HepG2 (cell line): ENCODE measurements around the gene CFAP210. TPM values are rescaled to one million over a fixed set of nuclear protein-coding genes. Genes with fewer than 3 reads are reported as not detected.
A peak's percentile ranks its signal among the peaks of the same experiment; 100 is the strongest.

Source experiments
- ELF1 ChIP-seq: sonication (generic); formaldehyde crosslinking; IDR thresholded peaks from 2 replicates; pipeline ENCODE4 v1.4.0; 2020; ENCODE audit warnings: missing genetic modification reagents
- FOXP1 ChIP-seq, 2 experiments: fragments of 450-650 bp in 1 of 2; IDR thresholded peaks; 2 replicates each; pipeline ENCODE4 v1.6.1; 2017 to 2018; ENCODE audit warnings: antibody characterized with exemption in 1 of 2
- IRX3 ChIP-seq: sonication (generic); formaldehyde crosslinking; IDR thresholded peaks from 2 replicates; pipeline ENCODE4 v1.8.1; 2023; ENCODE audit warnings: mild to moderate bottlenecking, low read depth, missing genetic modification reagents, borderline replicate concordance
- NFATC3 ChIP-seq: sonication (generic); formaldehyde crosslinking; IDR thresholded peaks from 2 replicates; pipeline ENCODE4 v1.5.1; 2020; ENCODE audit warnings: mild to moderate bottlenecking, missing genetic modification reagents
- NFYB ChIP-seq: sonication (generic); formaldehyde crosslinking; IDR thresholded peaks from 2 replicates; pipeline ENCODE4 v1.4.0; 2020; ENCODE audit warnings: missing genetic modification reagents
- NR2F2 ChIP-seq: IDR thresholded peaks from 2 replicates; pipeline ENCODE4 v1.6.1; 2012; ENCODE audit warnings: low read depth, inconsistent platforms, borderline replicate concordance
- PAWR ChIP-seq: sonication (generic); formaldehyde crosslinking; IDR thresholded peaks from 2 replicates; pipeline ENCODE4 v1.4.0; 2020; ENCODE audit warnings: missing genetic modification reagents, mild to moderate bottlenecking, borderline replicate concordance
- POLR2AphosphoS5 ChIP-seq: IDR thresholded peaks from 2 replicates; pipeline ENCODE4 v1.6.1; 2012; ENCODE audit warnings: low read depth, low read length
- RXRA ChIP-seq: sonication (generic); formaldehyde crosslinking; IDR thresholded peaks from 2 replicates; pipeline ENCODE4 v1.5.1; 2020; ENCODE audit warnings: missing genetic modification reagents
- ZFP90 ChIP-seq: sonication (generic); formaldehyde crosslinking; IDR thresholded peaks from 2 replicates; pipeline ENCODE4 v1.8.0; 2022; ENCODE audit warnings: missing genetic modification reagents, mild to moderate bottlenecking, inconsistent platforms, borderline replicate concordance
- ZNF44 ChIP-seq: sonication (generic); formaldehyde crosslinking; IDR thresholded peaks from 2 replicates; pipeline ENCODE4 v1.5.1; 2020; ENCODE audit warnings: mild to moderate bottlenecking, missing genetic modification reagents
- ZNF460 ChIP-seq: sonication (generic); formaldehyde crosslinking; IDR thresholded peaks from 2 replicates; pipeline ENCODE4 v1.5.1; 2020; ENCODE audit warnings: missing genetic modification reagents, mild to moderate bottlenecking, borderline replicate concordance
- ZNF496 ChIP-seq: sonication (generic); formaldehyde crosslinking; IDR thresholded peaks from 2 replicates; pipeline ENCODE4 v1.8.1; 2023; ENCODE audit warnings: mild to moderate bottlenecking, moderate library complexity, missing genetic modification reagents; ENCODE audit not compliant: insufficient replicate concordance
- ZNF607 ChIP-seq: sonication (generic); formaldehyde crosslinking; IDR thresholded peaks from 2 replicates; pipeline ENCODE4 v1.5.1; 2020; ENCODE audit warnings: missing genetic modification reagents, mild to moderate bottlenecking, borderline replicate concordance
- ZNF672 ChIP-seq: sonication (generic); formaldehyde crosslinking; IDR thresholded peaks from 2 replicates; pipeline ENCODE4 v1.8.1; 2022; ENCODE audit warnings: missing genetic modification reagents
- ZSCAN22 ChIP-seq: sonication (generic); formaldehyde crosslinking; IDR thresholded peaks from 2 replicates; pipeline ENCODE4 v1.4.0; 2020; ENCODE audit warnings: mild to moderate bottlenecking, missing genetic modification reagents
- polyA plus RNA-seq, 8 experiments: library from polyadenylated mRNA; depleted of rRNA in 3 of 8; stranded (reverse) in 7 of 8; unstranded in 1 of 8; fragments of >200 nt; fragmentation: Illumina TruSeq in 4 of 8; extraction: Trizol in 4 of 8; gene quantifications; 2 replicates each; pipeline versions ENCODE4 v1.2.1 to v1.2.3, GENCODE V29; 2011 to 2016; ENCODE audit warnings: low read depth in 4 of 8, missing spikeins in 1 of 8, mixed read lengths in 1 of 8; ENCODE audit not compliant: insufficient read depth in 1 of 8
- total RNA-seq, 5 experiments: library from RNA; depleted of rRNA; stranded (reverse); fragments of >200 nt; fragmentation: Illumina TruSeq; extraction: Trizol; gene quantifications; 2 replicates each; pipeline ENCODE4 v1.2.3, GENCODE V29; 2016; ENCODE audit warnings: low read depth in 1 of 5
- TF ChIP-seq, protein P1 (sequence below): sonication (generic); formaldehyde crosslinking; IDR thresholded peaks from 2 replicates; pipeline ENCODE4 v1.4.0; 2020; ENCODE audit warnings: mild to moderate bottlenecking, low read depth, missing genetic modification reagents
- TF ChIP-seq, protein P2 (sequence below): sonication (generic); IDR thresholded peaks from 2 replicates; pipeline ENCODE4 v1.6.1; 2016; ENCODE audit warnings: low read depth, borderline replicate concordance
- TF ChIP-seq, protein P3 (sequence below): IDR thresholded peaks from 2 replicates; pipeline ENCODE4 v1.6.1; 2016; ENCODE audit warnings: low read depth
- TF ChIP-seq, protein P4 (sequence below): sonication (generic); formaldehyde crosslinking; IDR thresholded peaks from 2 replicates; pipeline ENCODE4 v1.9.0; 2021; ENCODE audit warnings: missing genetic modification reagents, borderline replicate concordance
- TF ChIP-seq, protein P5 (sequence below): sonication (generic); formaldehyde crosslinking; IDR thresholded peaks from 2 replicates; pipeline ENCODE4 v1.4.0; 2020; ENCODE audit warnings: missing genetic modification reagents

The CFAP210 gene
- total and polyA plus RNA-seq, 2 of the 13 experiments (the other 11 are each of a cell fraction or from before 2014, with no cell fraction given), result 0.18 TPM; not detected in 1

DNA sequence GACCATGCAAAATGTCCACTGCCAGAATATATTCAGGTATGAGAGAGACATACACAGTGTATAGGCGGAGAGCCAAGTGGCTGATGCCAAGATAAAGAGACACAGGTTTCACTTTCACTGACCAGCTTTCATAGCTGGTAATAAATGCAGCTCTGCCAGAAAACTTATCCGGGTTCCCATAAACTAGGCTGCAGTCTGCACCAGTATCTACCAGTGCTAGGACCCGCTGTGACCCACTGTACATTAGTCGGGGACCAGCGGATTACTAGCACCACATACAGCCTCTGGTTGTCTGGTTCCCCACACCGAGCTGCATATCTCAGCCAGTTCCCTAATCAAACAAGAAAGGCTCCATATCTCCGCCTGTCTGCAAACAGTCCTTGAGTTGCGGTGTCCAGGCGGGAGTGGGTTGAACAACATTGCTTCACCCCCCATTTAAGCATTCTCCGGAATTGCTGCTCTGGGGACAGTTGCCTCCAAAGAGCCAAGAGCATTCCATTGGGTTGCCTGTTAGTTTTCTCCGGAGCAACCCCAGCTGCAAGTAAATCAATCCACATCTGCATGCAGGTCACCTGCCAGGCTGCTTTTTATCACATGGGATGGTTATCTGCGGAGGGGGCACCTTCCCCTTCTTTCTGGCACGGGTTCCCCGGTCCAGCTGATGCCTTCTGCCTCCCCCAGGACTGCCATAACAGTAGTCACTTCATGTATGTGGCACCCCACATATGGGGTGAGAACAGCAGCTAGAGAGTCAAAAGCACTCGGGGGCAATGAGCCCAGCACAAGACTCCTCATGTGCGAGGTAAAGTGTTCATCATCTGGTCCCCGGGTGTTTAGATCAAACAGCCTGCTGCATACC is 21.4 kb upstream of the CFAP210 start (continued):
- TF ChIP-seq, protein P1, sequence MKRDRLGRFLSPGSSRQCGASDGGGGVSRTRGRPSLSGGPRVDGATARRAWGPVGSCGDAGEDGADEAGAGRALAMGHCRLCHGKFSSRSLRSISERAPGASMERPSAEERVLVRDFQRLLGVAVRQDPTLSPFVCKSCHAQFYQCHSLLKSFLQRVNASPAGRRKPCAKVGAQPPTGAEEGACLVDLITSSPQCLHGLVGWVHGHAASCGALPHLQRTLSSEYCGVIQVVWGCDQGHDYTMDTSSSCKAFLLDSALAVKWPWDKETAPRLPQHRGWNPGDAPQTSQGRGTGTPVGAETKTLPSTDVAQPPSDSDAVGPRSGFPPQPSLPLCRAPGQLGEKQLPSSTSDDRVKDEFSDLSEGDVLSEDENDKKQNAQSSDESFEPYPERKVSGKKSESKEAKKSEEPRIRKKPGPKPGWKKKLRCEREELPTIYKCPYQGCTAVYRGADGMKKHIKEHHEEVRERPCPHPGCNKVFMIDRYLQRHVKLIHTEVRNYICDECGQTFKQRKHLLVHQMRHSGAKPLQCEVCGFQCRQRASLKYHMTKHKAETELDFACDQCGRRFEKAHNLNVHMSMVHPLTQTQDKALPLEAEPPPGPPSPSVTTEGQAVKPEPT (CRISPR knock-in tag), result no peak
- TF ChIP-seq ZNF496 (CRISPR knock-in tag), result no peak
- TF ChIP-seq, protein P2, sequence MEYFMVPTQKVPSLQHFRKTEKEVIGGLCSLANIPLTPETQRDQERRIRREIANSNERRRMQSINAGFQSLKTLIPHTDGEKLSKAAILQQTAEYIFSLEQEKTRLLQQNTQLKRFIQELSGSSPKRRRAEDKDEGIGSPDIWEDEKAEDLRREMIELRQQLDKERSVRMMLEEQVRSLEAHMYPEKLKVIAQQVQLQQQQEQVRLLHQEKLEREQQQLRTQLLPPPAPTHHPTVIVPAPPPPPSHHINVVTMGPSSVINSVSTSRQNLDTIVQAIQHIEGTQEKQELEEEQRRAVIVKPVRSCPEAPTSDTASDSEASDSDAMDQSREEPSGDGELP, result peak; percentile 34; the same call in 1 of the 2 replicates
- TF ChIP-seq ZNF607, result no peak
- TF ChIP-seq FOXP1 (IDR thresholded peaks at IDR 0.05), result no peak
- peak; percentile 71; the same call in 1 of the 2 replicates for TF ChIP-seq FOXP1 (CRISPR knock-in tag; IDR thresholded peaks at IDR 0.05)
- TF ChIP-seq NFATC3 (CRISPR knock-in tag), result no peak
- TF ChIP-seq, protein P3, sequence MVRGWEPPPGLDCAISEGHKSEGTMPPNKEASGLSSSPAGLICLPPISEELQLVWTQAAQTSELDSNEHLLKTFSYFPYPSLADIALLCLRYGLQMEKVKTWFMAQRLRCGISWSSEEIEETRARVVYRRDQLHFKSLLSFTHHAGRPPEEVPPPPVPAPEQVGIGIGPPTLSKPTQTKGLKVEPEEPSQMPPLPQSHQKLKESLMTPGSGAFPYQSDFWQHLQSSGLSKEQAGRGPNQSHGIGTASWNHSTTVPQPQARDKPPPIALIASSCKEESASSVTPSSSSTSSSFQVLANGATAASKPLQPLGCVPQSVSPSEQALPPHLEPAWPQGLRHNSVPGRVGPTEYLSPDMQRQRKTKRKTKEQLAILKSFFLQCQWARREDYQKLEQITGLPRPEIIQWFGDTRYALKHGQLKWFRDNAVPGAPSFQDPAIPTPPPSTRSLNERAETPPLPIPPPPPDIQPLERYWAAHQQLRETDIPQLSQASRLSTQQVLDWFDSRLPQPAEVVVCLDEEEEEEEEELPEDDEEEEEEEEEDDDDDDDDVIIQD (CRISPR knock-in tag), result peak; percentile 26; the same call in 1 of the 2 replicates
- TF ChIP-seq POLR2AphosphoS5, result no peak
- no peak for TF ChIP-seq ZNF460 (CRISPR knock-in tag)
- TF ChIP-seq, protein P4, sequence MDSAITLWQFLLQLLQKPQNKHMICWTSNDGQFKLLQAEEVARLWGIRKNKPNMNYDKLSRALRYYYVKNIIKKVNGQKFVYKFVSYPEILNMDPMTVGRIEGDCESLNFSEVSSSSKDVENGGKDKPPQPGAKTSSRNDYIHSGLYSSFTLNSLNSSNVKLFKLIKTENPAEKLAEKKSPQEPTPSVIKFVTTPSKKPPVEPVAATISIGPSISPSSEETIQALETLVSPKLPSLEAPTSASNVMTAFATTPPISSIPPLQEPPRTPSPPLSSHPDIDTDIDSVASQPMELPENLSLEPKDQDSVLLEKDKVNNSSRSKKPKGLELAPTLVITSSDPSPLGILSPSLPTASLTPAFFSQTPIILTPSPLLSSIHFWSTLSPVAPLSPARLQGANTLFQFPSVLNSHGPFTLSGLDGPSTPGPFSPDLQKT (CRISPR knock-in tag), result no peak
- no peak for TF ChIP-seq NFYB
- TF ChIP-seq ZNF44 (CRISPR knock-in tag), result no peak; the same call in 1 of the 2 replicates
- TF ChIP-seq ZSCAN22, result no peak
- no peak for TF ChIP-seq NR2F2
- TF ChIP-seq ELF1, result no peak
- peak; percentile 77 for TF ChIP-seq RXRA (CRISPR knock-in tag)
- TF ChIP-seq ZNF672 (CRISPR knock-in tag), result no peak
- no peak for TF ChIP-seq PAWR (CRISPR knock-in tag)
- TF ChIP-seq, protein P5, sequence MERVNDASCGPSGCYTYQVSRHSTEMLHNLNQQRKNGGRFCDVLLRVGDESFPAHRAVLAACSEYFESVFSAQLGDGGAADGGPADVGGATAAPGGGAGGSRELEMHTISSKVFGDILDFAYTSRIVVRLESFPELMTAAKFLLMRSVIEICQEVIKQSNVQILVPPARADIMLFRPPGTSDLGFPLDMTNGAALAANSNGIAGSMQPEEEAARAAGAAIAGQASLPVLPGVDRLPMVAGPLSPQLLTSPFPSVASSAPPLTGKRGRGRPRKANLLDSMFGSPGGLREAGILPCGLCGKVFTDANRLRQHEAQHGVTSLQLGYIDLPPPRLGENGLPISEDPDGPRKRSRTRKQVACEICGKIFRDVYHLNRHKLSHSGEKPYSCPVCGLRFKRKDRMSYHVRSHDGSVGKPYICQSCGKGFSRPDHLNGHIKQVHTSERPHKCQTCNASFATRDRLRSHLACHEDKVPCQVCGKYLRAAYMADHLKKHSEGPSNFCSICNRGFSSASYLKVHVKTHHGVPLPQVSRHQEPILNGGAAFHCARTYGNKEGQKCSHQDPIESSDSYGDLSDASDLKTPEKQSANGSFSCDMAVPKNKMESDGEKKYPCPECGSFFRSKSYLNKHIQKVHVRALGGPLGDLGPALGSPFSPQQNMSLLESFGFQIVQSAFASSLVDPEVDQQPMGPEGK (CRISPR knock-in tag), result peak; percentile 97
- no peak for TF ChIP-seq ZFP90
- no peak for TF ChIP-seq IRX3
